Stimulated activated naive CD4-positive, alpha-beta T cell (primary cell): ENCODE results near the gene ARFIP1.
"Not testable (repeated sequence)": the region's sequence is repeated elsewhere in the genome, so short reads cannot be mapped to it uniquely, and the experiment has no call there.

Experiments
- DNase-seq, 6 experiments: peaks; one replicate each; lab custom pipeline; 2025; lab: John Stamatoyannopoulos, UW

Gene ARFIP1

DNA sequence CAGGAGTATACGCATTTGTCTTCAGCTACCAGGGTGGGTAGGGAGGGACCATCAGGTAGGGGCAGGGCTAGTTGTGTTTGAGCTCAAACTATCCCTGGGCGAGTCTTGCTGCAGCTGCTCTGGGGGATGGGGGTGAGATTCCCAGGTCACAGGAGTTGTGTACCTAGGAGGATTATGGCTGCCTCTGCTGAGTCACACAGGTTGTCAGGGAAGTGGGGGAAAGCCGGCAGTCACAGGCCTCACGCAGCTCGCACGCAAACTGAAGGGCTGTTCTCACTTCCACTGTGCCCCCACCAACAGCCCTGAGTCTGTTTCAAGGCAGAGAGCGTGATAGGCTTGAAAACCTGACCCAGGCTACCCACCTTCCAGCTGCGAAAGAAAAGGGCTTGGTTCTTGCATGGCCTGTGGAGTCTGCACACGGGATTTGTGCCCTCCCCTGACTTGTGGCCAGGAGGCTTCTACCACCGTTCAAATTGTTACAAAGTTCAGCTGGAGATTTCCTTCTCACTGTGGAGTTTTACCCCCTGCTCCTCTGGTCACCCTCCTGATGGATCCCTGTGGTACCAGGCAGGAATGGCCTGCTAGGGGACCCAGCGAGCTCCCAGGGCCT lies 63.8 kb downstream of the ARFIP1 start:
- no peak for DNase-seq

GRCh38 chr4:152847376-152847775 lies 67.6 kb downstream of the ARFIP1 start:
- no peak for DNase-seq

- DNase-seq: no peak
Measured at GRCh38 chr4:152848508-152848907, 68.8 kb downstream of the ARFIP1 start.

- no peak for DNase-seq
Measured at GRCh38 chr4:152849350-152849749, 69.6 kb downstream of the ARFIP1 start.

- peak in 3 of 6 experiments; percentile 0 to 4 (median 1) for DNase-seq
Measured at GRCh38 chr4:152850377-152850776, 70.6 kb downstream of the ARFIP1 start.

DNA sequence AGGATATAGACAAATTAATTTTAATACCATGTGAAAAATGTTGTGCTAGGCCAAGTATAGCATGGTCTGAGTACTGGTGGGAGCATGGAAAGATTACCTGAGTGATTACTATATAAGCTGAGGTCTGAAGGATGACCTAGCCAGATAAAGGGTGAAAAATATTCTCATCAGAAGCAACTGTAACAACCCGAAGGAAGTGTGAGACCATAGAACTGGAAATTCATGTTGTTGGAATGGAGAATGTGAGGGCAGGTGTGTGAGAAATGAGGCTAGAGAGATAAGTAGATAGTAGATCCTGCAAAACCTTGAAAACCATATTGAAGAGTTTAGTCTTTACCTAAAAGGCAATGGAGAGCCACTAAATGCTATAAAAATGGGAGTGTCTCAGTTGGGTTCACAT lies 71.5 kb downstream of the ARFIP1 start:
- DNase-seq: no peak

GRCh38 chr4:152853293-152853692 lies 73.5 kb downstream of the ARFIP1 start:
- DNase-seq: no peak

GRCh38 chr4:152854016-152854415 lies 74.3 kb downstream of the ARFIP1 start:
- not testable (repeated sequence) for DNase-seq

GRCh38 chr4:152856960-152857359 lies 77.2 kb downstream of the ARFIP1 start:
- no peak for DNase-seq

DNA sequence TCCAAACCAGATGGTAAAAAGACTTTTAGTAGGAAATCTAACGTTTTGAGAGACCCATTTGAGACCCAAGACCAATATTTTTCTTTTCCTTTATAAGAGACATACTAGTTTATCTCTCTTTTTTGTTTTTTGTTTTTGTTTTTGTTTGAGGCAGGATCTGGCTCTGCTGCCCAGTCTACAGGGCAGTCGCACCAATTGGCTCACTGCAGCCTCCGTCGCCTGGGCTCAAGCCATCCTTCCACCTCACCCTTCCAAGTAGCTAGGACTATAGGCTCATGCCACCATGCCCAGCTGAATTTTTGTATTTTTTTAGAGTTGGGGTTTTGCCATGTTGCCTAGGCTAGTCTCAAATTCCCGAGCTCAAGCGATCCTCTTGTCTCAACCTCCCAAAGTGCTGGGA lies 79.2 kb downstream of the ARFIP1 start:
- DNase-seq: no peak

- DNase-seq: no peak
Measured at GRCh38 chr4:152860046-152860445, 80.3 kb downstream of the ARFIP1 start.

- DNase-seq: no peak
Measured at GRCh38 chr4:152862608-152863007, 82.9 kb downstream of the ARFIP1 start.

GRCh38 chr4:152864361-152864760 lies 84.6 kb downstream of the ARFIP1 start:
- no peak for DNase-seq

DNA sequence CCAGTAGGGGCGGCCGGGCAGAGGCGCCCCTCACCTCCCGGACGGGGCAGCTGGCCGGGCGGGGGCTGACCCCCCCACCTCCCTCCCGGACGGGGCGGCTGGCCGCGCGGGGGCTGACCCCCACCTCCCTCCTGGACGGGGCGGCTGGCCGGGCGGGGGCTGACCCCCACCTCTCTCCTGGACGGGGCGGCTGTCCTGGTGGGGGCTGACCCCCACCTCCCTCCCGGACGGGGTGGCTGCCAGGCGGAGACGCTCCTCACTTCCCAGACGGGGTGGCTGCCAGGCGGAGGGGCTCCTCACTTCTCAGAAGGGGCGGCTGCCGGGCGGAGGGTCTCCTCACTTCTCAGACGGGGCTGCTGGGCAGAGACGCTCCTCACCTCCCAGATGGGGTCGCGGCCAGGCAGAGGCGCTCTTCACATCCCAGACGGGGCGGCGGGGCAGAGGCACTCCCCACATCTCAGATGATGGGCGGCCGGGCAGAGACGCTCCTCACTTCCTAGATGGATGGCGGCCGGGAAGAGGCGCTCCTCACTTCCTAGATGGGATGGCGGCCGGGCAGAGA lies 86.8 kb downstream of the ARFIP1 start:
- DNase-seq: not testable (repeated sequence)

DNA sequence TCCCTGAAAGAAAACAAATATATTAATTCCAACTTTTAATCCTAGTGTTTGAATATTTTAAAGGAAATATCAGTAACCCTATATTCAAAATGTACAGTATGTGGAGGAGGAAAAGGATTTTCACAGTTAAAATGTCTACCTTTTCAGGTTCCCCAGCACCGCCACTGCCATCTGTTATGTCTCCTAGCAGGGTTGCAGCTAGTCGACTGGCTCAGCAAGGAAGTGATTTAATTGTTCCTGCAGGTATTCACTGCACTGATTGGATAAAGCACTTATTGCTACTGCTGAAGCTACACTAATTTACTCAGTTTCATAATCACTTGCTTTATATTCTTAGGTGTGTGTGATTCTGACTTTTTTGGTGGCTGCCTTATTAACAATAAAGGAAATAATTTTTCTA lies 90.9 kb downstream of the ARFIP1 start:
- no peak for DNase-seq

GRCh38 chr4:152875261-152875660 lies 95.5 kb downstream of the ARFIP1 start:
- no peak for DNase-seq

GRCh38 chr4:152877868-152878267 lies 98.1 kb downstream of the ARFIP1 start:
- DNase-seq: no peak

- DNase-seq: no peak
Measured at GRCh38 chr4:152880263-152880662, 100.5 kb downstream of the ARFIP1 start.

GRCh38 chr4:152881974-152882373 lies 102.2 kb downstream of the ARFIP1 start:
- no peak for DNase-seq

DNA sequence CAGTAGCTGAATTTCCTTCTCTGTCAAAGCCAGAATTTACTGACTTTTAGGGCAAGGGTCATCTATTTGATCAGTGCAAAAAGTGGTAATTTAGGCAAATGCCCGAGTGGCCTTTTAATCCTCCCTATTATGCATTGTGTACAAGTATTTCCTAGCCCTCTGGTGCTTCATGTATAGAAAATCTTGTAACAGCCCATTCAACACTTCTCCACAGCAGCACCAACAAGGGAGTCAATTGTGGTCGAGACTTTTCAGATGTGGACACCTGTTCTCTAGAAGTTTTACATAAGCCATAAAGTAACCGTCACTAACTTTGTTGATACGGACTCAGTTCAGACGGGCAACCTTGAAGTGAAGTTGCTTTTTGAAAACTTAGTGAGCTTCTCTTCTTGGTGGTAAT lies 105.4 kb downstream of the ARFIP1 start:
- DNase-seq: no peak

DNA sequence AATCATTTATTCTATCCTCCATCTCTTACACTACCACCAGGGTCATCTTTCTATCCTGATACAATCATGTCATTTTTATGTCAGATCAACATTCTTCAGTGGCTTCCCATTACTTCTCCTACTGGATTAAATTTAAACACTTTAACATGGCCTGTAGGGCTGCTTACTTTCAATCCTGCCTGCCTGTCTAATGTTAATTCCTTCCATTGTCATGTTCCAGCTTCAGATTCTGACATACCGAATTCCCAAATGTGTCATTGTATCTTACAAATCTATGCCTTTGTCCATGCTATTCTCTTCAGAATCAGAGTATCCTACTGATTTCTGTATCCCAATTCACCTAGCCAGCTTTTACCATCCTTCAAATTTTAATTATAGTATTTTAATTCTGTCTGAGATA lies 106.4 kb downstream of the ARFIP1 start:
- no peak for DNase-seq

DNA sequence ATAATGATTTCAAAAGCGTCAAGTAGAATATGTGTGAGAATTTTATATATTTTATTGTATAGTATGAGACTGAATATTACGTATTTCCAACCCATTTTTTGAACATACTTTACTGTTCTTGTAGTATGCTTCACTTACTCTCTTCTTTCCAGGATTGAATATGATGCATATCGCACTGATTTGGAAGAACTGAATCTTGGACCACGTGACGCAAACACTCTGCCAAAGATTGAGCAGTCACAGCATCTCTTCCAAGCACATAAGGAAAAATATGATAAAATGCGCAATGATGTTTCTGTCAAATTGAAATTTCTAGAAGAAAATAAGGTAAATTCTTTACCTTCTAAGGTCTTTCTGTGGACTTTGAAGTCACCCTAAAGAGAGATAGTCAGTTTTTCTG lies 108.2 kb downstream of the ARFIP1 start:
- DNase-seq: no peak

GRCh38 chr4:152892974-152893373 lies 113.2 kb downstream of the ARFIP1 start:
- no peak for DNase-seq

- no peak for DNase-seq
Measured at GRCh38 chr4:152894673-152895072, 114.9 kb downstream of the ARFIP1 start.
